Heart left ventricle (tissue), 16 donors: ENCODE results near the gene ANP32E. TPM values are rescaled to one million over a fixed set of nuclear protein-coding genes. Genes with fewer than 3 reads are reported as not detected.

Experiments
- ATAC-seq, 4 donors: fragments of 200-7000 bp; cut with Tn5 transposase; one replicate each; pipeline ENCODE4 v1.9.1; 2020 to 2022; ENCODE audit warnings: moderate library complexity in 4 of 4, mild to moderate bottlenecking in 3 of 4, moderate number of reproducible peaks in 1 of 4
- DNase-seq, 5 donors: peaks; one replicate each; pipeline ENCODE4 v3.0.0-alpha.2; 2020
- H3K27ac ChIP-seq, 12 donors: fragments of 200-600 bp; sonication (generic) in 4 of 12; one replicate each; pipeline versions ENCODE4 v1.5.0 to v1.8.0; 2016 to 2022; ENCODE audit warnings: mild to moderate bottlenecking in 2 of 12
- H3K27me3 ChIP-seq, 9 donors: fragments of 200-600 bp; sonication (generic) in 2 of 9; one replicate each; pipeline versions ENCODE4 v1.5.1 to v1.8.0; 2016 to 2022; ENCODE audit warnings: mild to moderate bottlenecking in 3 of 9
- H3K36me3 ChIP-seq, 9 donors: fragments of 200-600 bp; sonication (generic) in 2 of 9; one replicate each; pipeline versions ENCODE4 v1.5.0 to v1.8.0; 2018 to 2022; ENCODE audit warnings: mild to moderate bottlenecking in 2 of 9
- H3K4me1 ChIP-seq, 12 donors: fragments of 200-600 bp; sonication (generic) in 4 of 12; one replicate each; pipeline versions ENCODE4 v1.5.0 to v1.8.0; 2016 to 2022; ENCODE audit warnings: mild to moderate bottlenecking in 3 of 12
- H3K4me3 ChIP-seq, 12 donors: fragments of 200-600 bp; sonication (generic) in 4 of 12; one replicate each; pipeline versions ENCODE4 v1.5.0 to v1.8.0; 2017 to 2022; ENCODE audit warnings: mild to moderate bottlenecking in 9 of 12, moderate library complexity in 4 of 12
- H3K9me3 ChIP-seq, 12 donors: fragments of 200-600 bp; sonication (generic) in 4 of 12; one replicate each; pipeline versions ENCODE4 v1.5.0 to v1.8.0; 2016 to 2022; ENCODE audit warnings: mild to moderate bottlenecking in 1 of 12
- CTCF ChIP-seq, 12 donors: fragments of 200-600 bp; sonication (generic) in 4 of 12; IDR thresholded peaks; one replicate each; pipeline versions ENCODE4 v1.5.0 to v1.8.0; 2018 to 2022; ENCODE audit warnings: antibody characterized with exemption in 12 of 12, mild to moderate bottlenecking in 5 of 12
- POLR2A ChIP-seq, 2 donors: fragments of 450-650 bp; IDR thresholded peaks; one replicate each; pipeline ENCODE4 v1.6.1; 2017; ENCODE audit warnings: antibody characterized with exemption in 2 of 2, mild to moderate bottlenecking in 2 of 2, moderate library complexity in 2 of 2
- WGBS, 4 donors: extraction: QIAGEN DNeasy Blood & Tissue Kit in 2 of 4; methylation state at CpG; one replicate each; pipeline versions ENCODE4 v1.1.5 to v1.1.7; 2013 to 2018; 5-methylcytosine and 5-hydroxymethylcytosine counted together
- intact Hi-C, 10 donors: fragments of 100-400 bp; cut with DNase I; formaldehyde crosslinking; loops; one replicate each; pipeline versions ENCODE4 v1.11.1 to v1.14.2; 2022
- polyA plus RNA-seq, 2 donors: library from polyadenylated mRNA; stranded (reverse); fragments of 200-250 nt; gene quantifications; one replicate each; pipeline ENCODE4 v1.2.3, GENCODE V29; 2013
- total RNA-seq, 9 donors: library from RNA; depleted of rRNA in 2 of 9; stranded (reverse); fragments of >200 nt in 2 of 9; fragmentation: NEBNext Ultra II Directional in 3 of 9; extraction: Animal tissue kit (Norgen Biotek cat#: 25700) in 3 of 9; gene quantifications; one replicate each; pipeline versions ENCODE4 v1.1.0 to v1.2.4, GENCODE V29; 2016 to 2023
- donor health status: ischemic (EF 13 %, LVEDD 7.1; RV severe dilation, severe dysfunction).
- donor health status: healthy with polysubstance abuse.
- donor health status: DM: no; HTN: yes; CAD: no.
- donor health status: DM: no; HTN: no; CAD: no.
- donor health status: ischemic (EF 25% LVEDD 6.9; RV normal size, moderate dysfunction).
- donor health status: ischemic (EF 25% LVEDD 5.7; RV mildly dilated, moderate dysfunction).
- donor health status: healthy.
- donor health status: DM: yes; HTN: yes; CAD: no.
- donor health status: ischemic (EF 35%, LVEDD 5.7; RV mildly dilated, moderate dysfunction).
- donor health status: nonischemic (EF 11% LVEDD 7.7; RV severe dilation, severe dysfunction).
- donor health status: DM: yes; HTN: yes; CAD: no.
- donor health status: PGD.
- donor health status: ischemic (EF 29% LVEDD 5.4; RV normal size, mild dysfunction).
- donor health status: nonischemic (EF 23%, LVEDD 6.1; RV moderate dilation, normal function).

ANP32E gene
- total and polyA plus RNA-seq, 11 donors: 12.6 to 59.9 (median 33.6) TPM

GRCh38 chr1:150235294-150235851 is 539 bp downstream of the ANP32E start:
- peaks cover 0 to 13% (median 7%) of the 10 kb centered on the region in 9 donors for H3K36me3 ChIP-seq
- peak in 3 of 5 donors; percentile 47 to 69 (median 48) for DNase-seq
- H3K27me3 ChIP-seq: no peaks in the 10 kb centered on the region
- intact Hi-C loops: loop anchor here in 1 of 10 donors (5.0 kb wide), 1 partner anchor 92 kb away; no protein-coding TSS in a partner anchor
- H3K9me3 ChIP-seq: no peaks in the 10 kb centered on the region
- TF ChIP-seq CTCF (IDR thresholded peaks at IDR 0.05) (peak in 3 of 12 donors; percentile 5 to 16 (median 16)), POLR2A (IDR thresholded peaks at IDR 0.05) (no peak)
- peaks cover 0 to 18% (median 11%) of the 10 kb centered on the region in 12 donors for H3K4me1 ChIP-seq
- ATAC-seq: peak in 3 of 4 donors; percentile 6 to 32 (median 21)
- 1% methylated on average over 10 to 27 of the region's 27 CpGs for WGBS, 4 donors
- H3K4me3 ChIP-seq: peak overlapping the region; percentile 78 to 99 (median 96)
- H3K27ac ChIP-seq: peak overlapping the region; percentile 83 to 100 (median 98)

GRCh38 chr1:150234566-150235293 is 1.2 kb downstream of the ANP32E start:
- H3K36me3 ChIP-seq: peaks cover 0 to 19% (median 14%) of the 10 kb centered on the region in 9 donors
- intact Hi-C loops: loop anchor here in 1 of 10 donors (5.0 kb wide), 1 partner anchor 93 kb away; no protein-coding TSS in a partner anchor
- ATAC-seq (peak; percentile 24 to 73 (median 68)), DNase-seq (peak; percentile 85 to 92 (median 86))
- H3K9me3 ChIP-seq: no peaks in the 10 kb centered on the region
- H3K4me3 ChIP-seq: peak overlapping the region; percentile 78 to 99 (median 96)
- H3K27ac ChIP-seq: peak overlapping the region; percentile 83 to 100 (median 98)
- no peaks in the 10 kb centered on the region for H3K27me3 ChIP-seq
- TF ChIP-seq CTCF (IDR thresholded peaks at IDR 0.05): no peak
- peak in 1 of 2 donors; percentile 54 for TF ChIP-seq POLR2A (IDR thresholded peaks at IDR 0.05)
- H3K4me1 ChIP-seq: peaks cover 0 to 18% (median 11%) of the 10 kb centered on the region in 12 donors
- WGBS, 4 donors: 0% methylated on average over 29 to 78 of the region's 78 CpGs

DNA sequence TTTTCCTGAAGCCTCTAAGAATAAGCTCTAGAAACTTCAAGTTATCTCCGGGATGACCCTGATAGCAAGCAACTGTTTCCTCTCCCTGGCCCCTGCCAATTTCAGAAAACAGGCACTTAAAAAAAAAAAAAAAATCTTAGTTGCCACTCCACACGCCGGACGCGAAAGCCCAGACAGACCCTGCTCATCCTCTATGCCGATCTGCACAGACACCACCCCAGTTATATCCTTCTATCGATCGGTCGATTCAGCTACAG is 1.7 kb downstream of the ANP32E start:
- TF ChIP-seq CTCF (IDR thresholded peaks at IDR 0.05) (no peak), POLR2A (IDR thresholded peaks at IDR 0.05) (no peak)
- 0% methylated on average over 9 of the region's 9 CpGs for WGBS, 4 donors
- H3K27ac ChIP-seq: peak overlapping the region; percentile 83 to 100 (median 98)
- peak overlapping the region; percentile 78 to 99 (median 96) for H3K4me3 ChIP-seq
- peaks cover 0 to 18% (median 11%) of the 10 kb centered on the region in 12 donors for H3K4me1 ChIP-seq
- ATAC-seq (peak in 2 of 4 donors; percentile 4 to 10), DNase-seq (no peak)
- peaks cover 0 to 24% (median 19%) of the 10 kb centered on the region in 9 donors for H3K36me3 ChIP-seq
- intact Hi-C loops: no loop called here
- no peaks in the 10 kb centered on the region for H3K27me3 ChIP-seq
- no peaks in the 10 kb centered on the region for H3K9me3 ChIP-seq
